ENCODE results near the gene SCYL3. TPM values are rescaled to one million over a fixed set of nuclear protein-coding genes. Genes with fewer than 3 reads are reported as not detected.
"Not testable (repeated sequence)": the region's sequence is repeated elsewhere in the genome, so short reads cannot be mapped to it uniquely, and the experiment has no call there.

SCYL3 gene
- total RNA-seq, 2 donors from 2014 or later: 6.4 to 6.5 TPM

- TF ChIP-seq CTCF (IDR thresholded peaks at IDR 0.05): no peak
- H3K27ac ChIP-seq: no peak overlapping the region
- peaks cover 0 to 4% of the 10 kb centered on the region in 2 donors for H3K4me1 ChIP-seq
- H3K27me3 ChIP-seq: no peaks in the 10 kb centered on the region
- H3K4me3 ChIP-seq: no peak overlapping the region
- H3K36me3 ChIP-seq: peaks cover 83% of the 10 kb centered on the region
- no peaks in the 10 kb centered on the region for H3K9me3 ChIP-seq
- DNase-seq (ENCODE audit: low spot score): no peak
Measured at GRCh38 chr1:169873582-169874199, 20.0 kb downstream of the SCYL3 start.

GRCh38 chr1:169872906-169873305, 20.8 kb downstream of the SCYL3 start:
- Histone ChIP-seq H3K27ac (no peak overlapping the region), H3K4me1 (no peaks in the 10 kb centered on the region), H3K27me3 (no peaks in the 10 kb centered on the region), H3K36me3 (peaks cover 90% of the 10 kb centered on the region), H3K4me3 (no peak overlapping the region), H3K9me3 (no peaks in the 10 kb centered on the region)
- no peak for TF ChIP-seq CTCF (IDR thresholded peaks at IDR 0.05)
- no peak for DNase-seq (ENCODE audit: low spot score)

- H3K27me3 ChIP-seq; H3K4me3 ChIP-seq; H3K9me3 ChIP-seq; H3K4me1 ChIP-seq; DNase-seq (ENCODE audit: low spot score); H3K27ac ChIP-seq: not testable (repeated sequence)
- peaks cover 95% of the 10 kb centered on the region for H3K36me3 ChIP-seq
Measured at GRCh38 chr1:169871988-169872387, 21.7 kb downstream of the SCYL3 start.

GRCh38 chr1:169869426-169869825, 24.3 kb downstream of the SCYL3 start:
- no peak for DNase-seq (ENCODE audit: low spot score)
- TF ChIP-seq CTCF (IDR thresholded peaks at IDR 0.05): no peak

GRCh38 chr1:169868978-169869377, 24.7 kb downstream of the SCYL3 start:
- no peak for TF ChIP-seq CTCF (IDR thresholded peaks at IDR 0.05)
- Histone ChIP-seq H3K27me3 (no peaks in the 10 kb centered on the region), H3K9me3 (no peaks in the 10 kb centered on the region), H3K4me1 (no peaks in the 10 kb centered on the region), H3K4me3 (no peak overlapping the region), H3K36me3 (peaks cover 98% of the 10 kb centered on the region), H3K27ac (no peak overlapping the region)
- DNase-seq (ENCODE audit: low spot score): no peak

More at GRCh38 chr1:169869426-169869825, 24.3 kb downstream of the SCYL3 start:
- no peak overlapping the region for H3K4me3 ChIP-seq
- peaks cover 98% of the 10 kb centered on the region for H3K36me3 ChIP-seq
- no peaks in the 10 kb centered on the region for H3K4me1 ChIP-seq
- no peaks in the 10 kb centered on the region for H3K9me3 ChIP-seq
- no peak overlapping the region for H3K27ac ChIP-seq
- H3K27me3 ChIP-seq: no peaks in the 10 kb centered on the region

- no peaks in the 10 kb centered on the region for H3K9me3 ChIP-seq
- no peak overlapping the region for H3K27ac ChIP-seq
- no peak overlapping the region for H3K4me3 ChIP-seq
- no peak for DNase-seq (ENCODE audit: low spot score)
- H3K27me3 ChIP-seq: no peaks in the 10 kb centered on the region
- TF ChIP-seq CTCF (IDR thresholded peaks at IDR 0.05): no peak
- H3K36me3 ChIP-seq: peaks cover 95% of the 10 kb centered on the region
- no peaks in the 10 kb centered on the region for H3K4me1 ChIP-seq
Measured at GRCh38 chr1:169867012-169867675, 26.6 kb downstream of the SCYL3 start.

Measured in right atrium auricular region (tissue), 2 donors.